Mammary epithelial cell (primary cell): ENCODE measurements around the gene MAST4.

Experiments
- EZH2 ChIP-seq: IDR thresholded peaks from 2 replicates; pipeline ENCODE4 v1.6.1; 2012; ENCODE audit warnings: low read length, inconsistent platforms, borderline replicate concordance
- TF ChIP-seq, protein P1 (sequence below), 2 donors: IDR thresholded peaks in 1 of 2; conservative IDR thresholded peaks in 1 of 2; 2 replicates each; pipeline ENCODE4 v1.5.1; 2011 to 2012; ENCODE audit warnings: inconsistent platforms in 2 of 2, low read length in 2 of 2, mild to moderate bottlenecking in 2 of 2, control low read depth in 1 of 2, low read depth in 1 of 2; ENCODE audit not compliant: insufficient read depth in 1 of 2; ENCODE audit errors: extremely low read depth in 1 of 2

DNA sequence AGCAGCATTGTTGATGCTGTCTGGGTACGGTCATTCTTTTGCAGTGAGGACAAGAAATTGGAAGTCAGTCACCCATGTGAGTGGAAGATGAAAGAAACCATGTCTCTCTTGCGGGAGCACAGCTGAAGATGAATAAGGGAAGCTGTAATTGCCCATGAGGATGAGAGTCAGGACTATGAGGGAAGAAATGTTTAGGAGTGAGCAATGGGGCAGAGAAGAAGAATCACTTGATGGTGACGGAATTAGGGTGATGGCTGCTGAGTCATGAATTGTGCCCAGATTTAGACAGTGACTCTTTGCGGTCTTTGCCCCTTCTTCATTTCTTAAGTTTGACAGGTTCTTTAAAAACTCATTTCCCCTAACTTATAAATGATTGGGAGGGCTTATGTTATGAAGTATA is 183.3 kb downstream of the MAST4 start:
- TF ChIP-seq, protein P1, sequence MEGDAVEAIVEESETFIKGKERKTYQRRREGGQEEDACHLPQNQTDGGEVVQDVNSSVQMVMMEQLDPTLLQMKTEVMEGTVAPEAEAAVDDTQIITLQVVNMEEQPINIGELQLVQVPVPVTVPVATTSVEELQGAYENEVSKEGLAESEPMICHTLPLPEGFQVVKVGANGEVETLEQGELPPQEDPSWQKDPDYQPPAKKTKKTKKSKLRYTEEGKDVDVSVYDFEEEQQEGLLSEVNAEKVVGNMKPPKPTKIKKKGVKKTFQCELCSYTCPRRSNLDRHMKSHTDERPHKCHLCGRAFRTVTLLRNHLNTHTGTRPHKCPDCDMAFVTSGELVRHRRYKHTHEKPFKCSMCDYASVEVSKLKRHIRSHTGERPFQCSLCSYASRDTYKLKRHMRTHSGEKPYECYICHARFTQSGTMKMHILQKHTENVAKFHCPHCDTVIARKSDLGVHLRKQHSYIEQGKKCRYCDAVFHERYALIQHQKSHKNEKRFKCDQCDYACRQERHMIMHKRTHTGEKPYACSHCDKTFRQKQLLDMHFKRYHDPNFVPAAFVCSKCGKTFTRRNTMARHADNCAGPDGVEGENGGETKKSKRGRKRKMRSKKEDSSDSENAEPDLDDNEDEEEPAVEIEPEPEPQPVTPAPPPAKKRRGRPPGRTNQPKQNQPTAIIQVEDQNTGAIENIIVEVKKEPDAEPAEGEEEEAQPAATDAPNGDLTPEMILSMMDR (conservative IDR thresholded peaks at IDR 0.05 in 1 of 2, IDR thresholded peaks at IDR 0.05 in 1 of 2; ENCODE audit: extremely low read depth in 1 of 2, insufficient read depth in 1 of 2, low read depth in 1 of 2, low read length in 2 of 2): no peak
- no peak for TF ChIP-seq EZH2
